ENCODE data around the gene HMMR.

Gene HMMR

DNA sequence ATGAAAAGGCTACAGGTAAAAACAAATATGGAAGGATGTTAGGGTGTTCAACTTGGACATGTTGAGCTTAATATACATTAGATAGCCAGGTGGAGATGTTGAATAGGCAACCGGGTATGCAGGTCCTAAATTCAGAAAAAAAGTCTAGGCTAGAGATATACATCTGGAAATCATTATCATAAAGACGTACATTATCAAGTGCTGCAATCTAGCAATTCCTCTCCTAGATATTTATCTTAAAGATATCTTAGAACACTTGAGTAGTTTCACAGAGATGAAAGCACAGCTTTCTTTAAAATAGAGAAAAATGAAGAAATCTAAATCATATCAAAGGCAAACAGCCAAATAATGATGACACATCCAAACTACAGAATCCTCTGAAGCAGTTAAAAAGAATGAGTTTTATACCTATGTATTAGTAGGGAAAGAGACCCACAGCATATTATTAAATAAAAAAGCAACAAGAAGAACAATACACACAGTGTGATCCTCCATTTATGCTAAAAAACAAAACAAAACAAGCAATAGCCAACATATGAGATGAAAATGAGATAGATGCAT is 4.3 kb upstream of the HMMR start:
- no peak overlapping the region for H3K4me3 ChIP-seq (ENCODE audit: control insufficient read depth, low read depth, low read length)
- TF ChIP-seq, protein P1, sequence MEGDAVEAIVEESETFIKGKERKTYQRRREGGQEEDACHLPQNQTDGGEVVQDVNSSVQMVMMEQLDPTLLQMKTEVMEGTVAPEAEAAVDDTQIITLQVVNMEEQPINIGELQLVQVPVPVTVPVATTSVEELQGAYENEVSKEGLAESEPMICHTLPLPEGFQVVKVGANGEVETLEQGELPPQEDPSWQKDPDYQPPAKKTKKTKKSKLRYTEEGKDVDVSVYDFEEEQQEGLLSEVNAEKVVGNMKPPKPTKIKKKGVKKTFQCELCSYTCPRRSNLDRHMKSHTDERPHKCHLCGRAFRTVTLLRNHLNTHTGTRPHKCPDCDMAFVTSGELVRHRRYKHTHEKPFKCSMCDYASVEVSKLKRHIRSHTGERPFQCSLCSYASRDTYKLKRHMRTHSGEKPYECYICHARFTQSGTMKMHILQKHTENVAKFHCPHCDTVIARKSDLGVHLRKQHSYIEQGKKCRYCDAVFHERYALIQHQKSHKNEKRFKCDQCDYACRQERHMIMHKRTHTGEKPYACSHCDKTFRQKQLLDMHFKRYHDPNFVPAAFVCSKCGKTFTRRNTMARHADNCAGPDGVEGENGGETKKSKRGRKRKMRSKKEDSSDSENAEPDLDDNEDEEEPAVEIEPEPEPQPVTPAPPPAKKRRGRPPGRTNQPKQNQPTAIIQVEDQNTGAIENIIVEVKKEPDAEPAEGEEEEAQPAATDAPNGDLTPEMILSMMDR (IDR thresholded peaks at IDR 0.05; ENCODE audit: control insufficient read depth, insufficient read depth, low read depth, low read length, missing control alignments) = no peak
- no peak for DNase-seq (ENCODE audit: low read depth)

DNA sequence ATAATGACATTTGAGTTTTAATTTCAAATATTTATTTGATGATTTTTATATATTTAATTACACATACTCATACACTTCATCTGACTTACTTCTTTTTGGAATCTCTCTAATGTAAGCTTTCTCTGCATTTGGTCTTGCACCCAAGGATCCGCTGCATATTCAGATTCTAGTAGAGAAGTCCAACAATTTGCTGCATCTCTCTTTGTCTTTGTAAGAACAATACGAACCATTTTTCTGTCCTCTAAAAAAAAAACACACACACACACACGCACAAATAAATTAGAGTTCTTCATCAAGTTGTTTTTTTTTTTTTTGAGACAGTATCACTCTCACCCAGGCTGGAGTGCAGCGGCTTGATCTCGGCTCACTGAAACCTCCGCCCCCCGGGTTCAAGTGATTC is 3.6 kb upstream of the HMMR start:
- no peak overlapping the region for H3K4me3 ChIP-seq (ENCODE audit: control insufficient read depth, low read depth, low read length)
- no peak for DNase-seq (ENCODE audit: low read depth)
- TF ChIP-seq, protein P1 (IDR thresholded peaks at IDR 0.05; ENCODE audit: control insufficient read depth, insufficient read depth, low read depth, low read length, missing control alignments) = no peak

DNA sequence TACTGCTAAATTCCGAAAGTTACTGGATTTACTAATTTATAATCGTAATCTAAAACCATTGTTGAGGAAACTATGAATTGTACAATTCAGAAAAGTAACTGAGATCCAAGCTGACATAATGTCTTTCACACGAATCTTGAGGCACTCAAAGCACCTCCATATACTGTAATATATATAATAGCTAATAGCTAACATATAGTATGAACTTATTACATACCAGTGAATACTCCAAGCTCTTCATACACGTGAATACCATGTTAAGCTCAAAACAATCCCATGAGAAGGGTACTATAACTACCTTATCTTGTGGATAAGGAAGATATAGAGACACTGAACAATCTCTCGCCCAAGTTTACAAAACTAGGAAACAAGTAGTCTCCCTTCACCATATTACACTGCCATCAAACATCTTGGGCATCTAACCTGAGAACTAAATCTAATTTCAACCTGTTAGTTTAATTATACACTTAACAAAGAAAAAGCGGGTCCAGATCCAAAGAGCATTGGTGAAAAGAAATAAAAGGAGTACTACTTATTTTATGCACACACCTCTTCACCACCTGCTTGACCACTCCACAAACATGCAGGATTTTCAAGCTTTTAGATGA is 1.6 kb upstream of the HMMR start:
- DNase-seq (ENCODE audit: low read depth) = no peak
- TF ChIP-seq, protein P1 (IDR thresholded peaks at IDR 0.05; ENCODE audit: control insufficient read depth, insufficient read depth, low read depth, low read length, missing control alignments) = no peak
- peak overlapping the region; percentile 81 for H3K4me3 ChIP-seq (ENCODE audit: control insufficient read depth, low read depth, low read length)

DNA sequence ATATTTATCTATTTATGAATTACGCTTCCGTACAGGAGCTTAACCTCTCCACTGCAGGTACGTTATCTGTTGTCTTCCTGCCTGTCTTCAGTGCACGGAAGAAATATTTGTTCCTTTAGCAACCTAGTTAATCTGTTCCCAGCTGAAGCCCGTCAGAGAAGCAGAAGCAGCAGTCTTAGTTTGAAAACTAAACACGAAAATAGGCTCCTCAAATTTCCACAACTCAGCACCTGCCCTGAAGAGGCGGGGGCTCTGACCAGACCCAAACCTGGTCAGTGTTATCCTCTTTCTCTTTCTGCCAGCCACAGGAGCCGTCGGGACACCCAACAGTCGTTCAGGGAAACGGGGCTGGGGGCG is 992 bp upstream of the HMMR start:
- peak overlapping the region; percentile 81 for H3K4me3 ChIP-seq (ENCODE audit: control insufficient read depth, low read depth, low read length)
- DNase-seq (ENCODE audit: low read depth) = no peak
- TF ChIP-seq, protein P1 (IDR thresholded peaks at IDR 0.05; ENCODE audit: control insufficient read depth, insufficient read depth, low read depth, low read length, missing control alignments) = no peak

DNA sequence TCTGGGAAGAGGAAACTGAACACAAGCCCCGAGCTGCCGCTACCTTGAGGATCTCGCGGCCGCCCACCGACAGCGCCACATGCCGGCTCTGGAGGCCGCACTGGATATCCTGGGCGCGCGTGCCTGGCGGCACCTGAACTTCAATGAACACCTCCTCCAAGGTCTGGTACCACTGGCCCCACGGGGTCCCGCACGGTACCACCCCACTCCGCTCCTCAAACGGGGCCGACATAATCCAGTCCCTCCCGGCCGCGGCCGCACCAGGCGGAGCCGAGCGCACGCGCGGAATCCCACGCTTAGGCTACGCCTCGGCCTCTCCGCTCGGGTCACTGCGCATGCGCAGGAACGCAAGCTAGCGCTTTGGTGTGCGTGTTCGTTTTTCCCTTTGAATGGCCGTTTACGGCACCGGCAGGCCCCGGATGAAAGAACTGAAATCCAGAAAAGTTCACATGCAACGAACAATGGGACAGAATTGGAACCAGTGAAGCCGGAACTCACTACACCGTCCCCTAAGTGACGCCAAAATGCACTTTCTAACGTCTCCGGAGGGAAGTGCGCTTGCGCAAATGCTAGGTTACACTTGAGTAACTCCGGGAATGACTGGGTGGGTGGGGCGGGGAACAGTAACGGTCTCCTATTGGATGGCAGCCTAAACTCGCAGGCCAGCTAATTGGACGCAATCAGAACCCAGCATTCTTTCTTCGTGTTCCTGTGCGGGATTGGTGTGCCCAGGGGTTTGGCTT is 442 bp upstream of the HMMR start, which contains the start of gene NUDCD2:
NUDCD2 (minus strand) TSS at position 284 of the 743 bp plus-strand sequence; CDS start at position 232, 52 bp downstream.
- peak; percentile 97 for DNase-seq (ENCODE audit: low read depth)
- peak within 1 kb of the TSS; percentile 81 for H3K4me3 ChIP-seq (ENCODE audit: control insufficient read depth, low read depth, low read length)
- TF ChIP-seq, protein P1 (IDR thresholded peaks at IDR 0.05; ENCODE audit: control insufficient read depth, insufficient read depth, low read depth, low read length, missing control alignments) = peak; percentile 24

DNA sequence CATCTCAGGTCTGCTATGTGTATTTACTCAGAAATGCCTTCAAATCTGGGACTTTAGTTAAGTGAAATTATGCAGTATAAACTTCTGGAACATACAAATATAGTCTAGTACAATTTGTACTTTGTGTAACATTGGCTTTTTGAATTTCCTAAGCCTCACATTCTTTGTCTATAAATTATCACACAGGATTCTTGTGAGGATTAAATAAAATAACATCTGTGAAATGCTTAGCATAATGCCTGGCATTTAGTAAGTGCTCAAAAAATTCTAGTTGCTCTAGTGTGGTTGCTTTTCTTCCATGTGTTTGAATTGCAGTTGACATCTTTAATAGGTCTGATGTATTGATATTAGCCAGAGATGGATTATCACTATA is 2.6 kb downstream of the HMMR start:
- no peak overlapping the region for H3K4me3 ChIP-seq (ENCODE audit: control insufficient read depth, low read depth, low read length)
- TF ChIP-seq, protein P1 (IDR thresholded peaks at IDR 0.05; ENCODE audit: control insufficient read depth, insufficient read depth, low read depth, low read length, missing control alignments) = no peak
- DNase-seq (ENCODE audit: low read depth) = no peak

Measured in AG09309 (cell line).